ENCODE data around the gene GGT1.

Gene GGT1

DNA sequence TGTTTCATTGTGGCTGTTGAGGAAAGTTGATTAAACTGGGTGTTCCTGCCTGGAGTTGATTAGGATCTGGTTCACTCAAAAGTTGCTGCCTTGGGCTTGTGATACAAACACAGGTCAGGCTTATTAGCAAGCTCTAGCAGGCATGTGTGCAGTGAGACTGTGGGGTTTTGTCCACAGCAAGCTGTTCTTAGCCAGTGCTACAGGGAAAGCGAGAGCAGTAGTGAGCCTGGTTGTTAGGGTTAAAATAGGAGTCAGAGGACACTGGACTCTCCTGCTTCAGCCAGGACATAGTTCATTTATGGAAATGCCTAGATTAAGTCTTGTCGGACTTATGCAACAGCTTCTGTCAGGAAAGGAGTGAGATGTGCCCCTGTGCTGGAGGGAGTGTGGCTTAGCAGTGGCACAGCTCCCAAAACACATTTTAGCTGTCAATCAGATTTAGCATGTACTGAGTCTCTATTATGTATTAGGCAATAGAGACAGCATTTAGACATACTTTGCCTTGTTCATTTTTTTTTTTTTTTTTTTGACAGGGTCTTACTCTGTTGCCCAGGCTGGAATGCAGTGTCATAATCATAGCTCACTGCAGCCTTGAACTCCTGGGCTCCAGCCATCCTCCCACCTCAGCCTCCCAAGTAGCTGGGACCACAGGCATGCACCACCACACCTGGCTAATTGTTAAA, 38.5 kb upstream of the GGT1 start:
- no peak overlapping the region for H3K4me3 ChIP-seq (ENCODE audit: low read depth, low read length)
- TF ChIP-seq, protein P1, sequence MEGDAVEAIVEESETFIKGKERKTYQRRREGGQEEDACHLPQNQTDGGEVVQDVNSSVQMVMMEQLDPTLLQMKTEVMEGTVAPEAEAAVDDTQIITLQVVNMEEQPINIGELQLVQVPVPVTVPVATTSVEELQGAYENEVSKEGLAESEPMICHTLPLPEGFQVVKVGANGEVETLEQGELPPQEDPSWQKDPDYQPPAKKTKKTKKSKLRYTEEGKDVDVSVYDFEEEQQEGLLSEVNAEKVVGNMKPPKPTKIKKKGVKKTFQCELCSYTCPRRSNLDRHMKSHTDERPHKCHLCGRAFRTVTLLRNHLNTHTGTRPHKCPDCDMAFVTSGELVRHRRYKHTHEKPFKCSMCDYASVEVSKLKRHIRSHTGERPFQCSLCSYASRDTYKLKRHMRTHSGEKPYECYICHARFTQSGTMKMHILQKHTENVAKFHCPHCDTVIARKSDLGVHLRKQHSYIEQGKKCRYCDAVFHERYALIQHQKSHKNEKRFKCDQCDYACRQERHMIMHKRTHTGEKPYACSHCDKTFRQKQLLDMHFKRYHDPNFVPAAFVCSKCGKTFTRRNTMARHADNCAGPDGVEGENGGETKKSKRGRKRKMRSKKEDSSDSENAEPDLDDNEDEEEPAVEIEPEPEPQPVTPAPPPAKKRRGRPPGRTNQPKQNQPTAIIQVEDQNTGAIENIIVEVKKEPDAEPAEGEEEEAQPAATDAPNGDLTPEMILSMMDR (IDR thresholded peaks at IDR 0.05; ENCODE audit: borderline replicate concordance, insufficient read depth, low read depth, low read length), result no peak

DNA sequence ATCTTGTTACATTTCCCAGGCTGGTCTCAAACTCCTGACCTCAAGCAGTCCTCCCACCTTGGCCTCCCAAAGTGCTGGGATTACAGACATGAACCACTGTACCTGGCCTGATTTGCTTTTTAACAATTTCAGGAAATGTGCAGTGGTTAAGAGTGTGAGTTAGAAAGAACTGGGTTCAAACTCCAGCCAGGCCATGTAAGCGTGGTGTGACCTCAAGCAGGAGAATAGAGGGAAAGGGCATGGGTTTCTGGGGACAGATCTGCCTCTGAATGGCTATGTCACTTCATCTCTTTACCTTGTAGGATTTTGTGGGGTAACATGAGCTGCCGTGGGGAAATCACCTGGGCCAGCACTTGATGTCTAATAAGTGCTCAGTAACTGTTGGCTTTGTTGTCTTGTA, 37.9 kb upstream of the GGT1 start:
- TF ChIP-seq, protein P1 (IDR thresholded peaks at IDR 0.05; ENCODE audit: borderline replicate concordance, insufficient read depth, low read depth, low read length), result no peak
- no peak overlapping the region for H3K4me3 ChIP-seq (ENCODE audit: low read depth, low read length)

DNA sequence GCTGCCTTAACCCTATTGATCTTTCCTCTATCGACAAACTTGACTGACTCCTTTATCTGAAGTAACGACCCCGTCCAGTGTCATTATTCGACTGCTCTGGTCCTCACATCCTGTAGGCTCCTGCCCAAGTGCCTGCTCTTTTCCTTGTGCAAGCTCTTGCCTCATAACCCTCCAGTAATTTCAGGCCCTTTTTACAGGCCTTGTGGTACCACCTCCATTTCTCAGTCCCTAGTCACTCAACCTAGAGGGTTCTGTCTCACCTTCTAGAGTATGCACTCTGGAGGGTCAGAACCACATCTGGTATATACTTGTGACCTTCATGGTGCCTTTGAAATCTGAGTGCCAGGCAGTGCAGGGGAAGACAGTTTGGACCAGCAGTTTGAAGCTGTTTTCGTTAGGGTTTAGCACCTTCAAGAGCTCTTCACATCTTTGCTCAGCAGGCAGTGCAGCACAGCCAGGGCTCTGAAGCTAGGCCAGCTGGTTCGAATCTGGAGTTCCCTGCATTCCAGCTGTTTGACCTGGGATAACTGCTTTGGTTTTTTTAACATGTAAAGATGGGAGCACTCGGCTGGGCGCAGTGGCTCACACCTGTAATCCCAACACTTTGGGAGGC, 36.0 kb upstream of the GGT1 start:
- no peak overlapping the region for H3K4me3 ChIP-seq (ENCODE audit: low read depth, low read length)
- TF ChIP-seq, protein P1 (IDR thresholded peaks at IDR 0.05; ENCODE audit: borderline replicate concordance, insufficient read depth, low read depth, low read length), result no peak

DNA sequence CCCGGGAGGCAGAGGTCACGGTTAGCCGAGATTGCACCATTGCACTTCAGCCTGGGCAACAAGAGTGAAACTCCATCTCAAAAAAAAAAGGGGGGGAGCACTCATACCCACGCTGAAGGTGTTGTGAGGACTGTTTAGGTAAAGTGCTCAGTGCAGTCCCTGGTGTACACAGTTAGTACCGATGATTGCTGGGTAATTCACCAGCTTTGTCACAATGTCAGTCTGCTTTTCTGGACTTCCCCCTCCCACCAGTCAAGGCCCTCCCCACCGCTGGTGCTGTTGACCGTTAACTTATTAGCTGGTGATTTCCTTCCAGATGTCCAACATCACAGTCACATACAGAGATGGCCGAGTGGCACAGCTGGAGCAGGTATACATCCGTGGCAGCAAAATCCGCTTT, 35.3 kb upstream of the GGT1 start:
- no peak overlapping the region for H3K4me3 ChIP-seq (ENCODE audit: low read depth, low read length)
- TF ChIP-seq, protein P1 (IDR thresholded peaks at IDR 0.05; ENCODE audit: borderline replicate concordance, insufficient read depth, low read depth, low read length), result no peak

DNA sequence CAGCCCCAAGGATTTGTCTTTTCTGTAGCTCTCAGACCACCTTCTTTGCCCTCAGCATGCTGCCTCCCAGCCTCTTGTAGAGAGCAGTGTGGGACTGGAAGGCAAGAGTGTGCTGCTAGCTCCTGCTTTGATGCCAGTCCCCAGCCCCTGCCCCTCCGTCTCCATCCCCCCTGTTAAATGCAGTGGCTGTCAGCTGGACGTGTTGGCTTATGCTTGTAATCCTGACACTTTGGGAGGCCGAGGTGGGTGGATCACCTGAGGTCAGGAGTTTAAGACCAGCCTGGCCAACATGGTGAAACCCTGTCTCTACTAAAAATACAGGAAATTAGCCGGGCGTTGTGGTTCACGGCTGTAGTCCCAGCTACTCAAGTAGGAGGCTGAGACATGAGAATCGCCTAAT, 31.7 kb upstream of the GGT1 start:
- TF ChIP-seq, protein P1 (IDR thresholded peaks at IDR 0.05; ENCODE audit: borderline replicate concordance, insufficient read depth, low read depth, low read length), result no peak

DNA sequence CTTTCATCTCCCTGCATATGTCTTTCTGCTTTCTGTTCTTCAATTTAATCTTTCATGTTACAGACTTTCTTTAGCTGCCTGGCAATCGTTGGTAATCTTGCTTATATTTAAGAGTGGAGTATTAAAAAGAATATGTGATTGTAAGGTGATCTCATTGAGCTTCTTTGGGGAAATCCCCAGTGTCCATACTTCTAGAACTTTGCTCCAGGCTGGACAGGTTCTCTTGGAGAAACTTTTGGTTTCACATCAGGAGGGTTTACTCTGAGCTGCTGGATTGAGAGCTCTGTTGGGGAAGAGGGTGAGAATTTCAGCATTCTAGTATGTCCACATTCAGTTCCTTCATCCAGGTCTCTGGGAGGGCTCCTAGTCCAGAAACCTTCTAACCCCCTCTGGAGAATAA, 26.2 kb upstream of the GGT1 start:
- TF ChIP-seq, protein P1 (IDR thresholded peaks at IDR 0.05; ENCODE audit: borderline replicate concordance, insufficient read depth, low read depth, low read length), result no peak
- H3K4me3 ChIP-seq (ENCODE audit: low read depth, low read length), result no peak overlapping the region

More for the DNA sequence above, 31.7 kb upstream of the GGT1 start:
- no peak overlapping the region for H3K4me3 ChIP-seq (ENCODE audit: low read depth, low read length)

Data from GM12875 (cell line).